AG04450 (cell line): ENCODE results near the gene WASHC1. TPM values are rescaled to one million over a fixed set of nuclear protein-coding genes. Genes with fewer than 3 reads are reported as not detected.
"Not testable (repeated sequence)": the region's sequence is repeated elsewhere in the genome, so short reads cannot be mapped to it uniquely, and the experiment has no call there.

Experiments used
- CTCF ChIA-PET: fragments of 300-600, 350-600 bp; formaldehyde crosslinking; extraction: SDS; loops from one replicate; lab custom pipeline; 2022; ENCODE audit warnings: antibody characterized with exemption, inconsistent platforms; lab: Charles Lee
- POLR2A ChIA-PET: fragments of 350-600 bp; formaldehyde crosslinking; extraction: SDS; loops from one replicate; lab custom pipeline; 2021; ENCODE audit warnings: antibody characterized with exemption, inconsistent platforms; lab: Yijun Ruan, JAX
- DNase-seq: peaks from one replicate; pipeline ENCODE4 v3.0.0-alpha.2; 2011; ENCODE audit warnings: low read depth, low spot score
- H3K27ac ChIP-seq: one replicate; pipeline ENCODE4 v1.5.1; 2012; ENCODE audit warnings: low read depth, low read length, control low read depth
- H3K27me3 ChIP-seq: one replicate; pipeline ENCODE4 v1.6.0; 2012; ENCODE audit warnings: low read length; ENCODE audit not compliant: control insufficient read depth, insufficient read depth
- H3K4me3 ChIP-seq: 2 replicates; pipeline ENCODE4 v1.5.1; 2011; ENCODE audit warnings: mild to moderate bottlenecking, low read depth, low read length, control low read depth
- H3K9me3 ChIP-seq: 2 replicates; pipeline ENCODE4 v1.5.1; 2012; ENCODE audit warnings: low read length; ENCODE audit not compliant: control insufficient read depth, insufficient read depth
- polyA plus RNA-seq: library from polyadenylated mRNA; depleted of rRNA; stranded (reverse); fragments of >200 nt; gene quantifications from 2 replicates; pipeline ENCODE4 v1.2.3, GENCODE V29; 2011; rRNA removed

WASHC1 gene
- polyA plus RNA-seq, 1 experiment = 7.2 TPM

DNA sequence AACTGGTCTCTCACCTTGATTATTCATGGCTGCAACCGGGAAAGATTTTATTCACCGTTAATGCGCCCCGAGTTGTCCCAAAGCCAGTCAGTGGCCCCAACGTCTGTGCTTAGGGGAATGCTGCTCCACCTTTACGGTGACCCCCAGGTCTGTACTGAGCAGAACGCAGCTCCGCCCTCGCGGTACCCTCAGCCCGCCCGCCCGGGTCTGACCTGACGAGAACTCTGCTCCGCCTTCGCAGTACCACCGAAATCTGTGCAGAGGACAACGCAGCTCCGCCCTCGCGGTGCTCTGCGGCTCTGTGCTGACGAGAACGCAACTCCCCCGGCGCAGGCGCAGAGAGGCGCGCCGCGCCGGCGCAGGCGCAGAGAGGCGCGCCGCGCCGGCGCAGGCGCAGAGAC is 18.6 kb downstream of the WASHC1 start:
- DNase-seq, H3K27ac ChIP-seq, H3K4me3 ChIP-seq, CTCF ChIA-PET, POLR2A ChIA-PET, H3K9me3 ChIP-seq, H3K27me3 ChIP-seq: not testable (repeated sequence)

GRCh38 chr9:10207-10606 is 19.0 kb downstream of the WASHC1 start:
- H3K4me3 ChIP-seq, POLR2A ChIA-PET, CTCF ChIA-PET, H3K27ac ChIP-seq, H3K9me3 ChIP-seq, DNase-seq, H3K27me3 ChIP-seq: not testable (repeated sequence)

Other genes with a start within 250 kb of the WASHC1 start
- not detected in 2 replicates for gene FOXD4, start 89.0 kb upstream of the WASHC1 start, polyA plus RNA-seq
- gene ZNG1A, start 149.6 kb upstream of the WASHC1 start, polyA plus RNA-seq = 19.1 and 30.5 TPM in 2 replicates
- 0.05 TPM in 1 of 2 replicates, not detected in the other for gene DOCK8, start 185.4 kb upstream of the WASHC1 start, polyA plus RNA-seq